H1 (cell line): ENCODE data around the gene CENPA. TPM values are rescaled to one million over a fixed set of nuclear protein-coding genes. Genes with fewer than 3 reads are reported as not detected.

Experiments used
- CTCF ChIA-PET: fragments of 300-600 bp; sonication (Branson Sonifier 250); formaldehyde crosslinking; loops from one replicate; lab custom pipeline; 2021; ENCODE audit not compliant: partially characterized antibody; lab: Charles Lee
- POLR2A ChIA-PET: fragments of 300-600 bp; sonication (Branson Sonifier 250); formaldehyde crosslinking; loops from one replicate; lab custom pipeline; 2021; ENCODE audit warnings: inconsistent platforms; ENCODE audit not compliant: partially characterized antibody; lab: Charles Lee
- DNase-seq, 2 experiments: peaks; one replicate each; pipeline versions ENCODE4 v3.0.0 to v3.0.0-alpha.2; 2010 to 2022; ENCODE audit warnings: low spot score in 2 of 2, low read depth in 1 of 2, mixed read lengths in 1 of 2
- FAIRE-seq: peaks from 2 replicates; lab custom pipeline; 2011; peaks lifted over from hg19 to GRCh38; lab: Jason Lieb, UNC
- H2AFZ ChIP-seq: 2 replicates; pipeline ENCODE4 v1.8.1; 2012; ENCODE audit warnings: low read length, inconsistent platforms
- H2AK5ac ChIP-seq: 2 replicates; pipeline ENCODE4 v1.6.1; 2013; ENCODE audit warnings: low read depth, low read length
- H2BK120ac ChIP-seq: replicated peaks from 2 replicates; pipeline ENCODE3; 2013; ENCODE audit warnings: low read depth, low read length, inconsistent platforms
- H2BK12ac ChIP-seq: 2 replicates; pipeline ENCODE4 v1.6.1; 2013; ENCODE audit warnings: low read depth, low read length
- H2BK15ac ChIP-seq: 2 replicates; pipeline ENCODE4 v1.6.1; 2013; ENCODE audit warnings: low read length
- H2BK20ac ChIP-seq: 2 replicates; pipeline ENCODE4 v1.6.1; 2013; ENCODE audit warnings: low read length
- H2BK5ac ChIP-seq: 2 replicates; pipeline ENCODE4 v1.6.1; 2013; ENCODE audit warnings: low read depth, low read length
- H3K14ac ChIP-seq: 2 replicates; pipeline ENCODE4 v1.6.1; 2013; ENCODE audit warnings: inconsistent platforms; ENCODE audit not compliant: insufficient read length
- H3K18ac ChIP-seq: 2 replicates; pipeline ENCODE4 v1.6.1; 2013; ENCODE audit warnings: low read length; ENCODE audit errors: extremely low read depth
- H3K23ac ChIP-seq: 2 replicates; pipeline ENCODE4 v1.6.1; 2013; ENCODE audit warnings: inconsistent platforms; ENCODE audit not compliant: insufficient read length
- H3K23me2 ChIP-seq: 2 replicates; pipeline ENCODE4 v1.6.1; 2013; ENCODE audit warnings: low read depth, low read length
- H3K27ac ChIP-seq: 2 replicates; pipeline ENCODE4 v1.6.1; 2011; ENCODE audit warnings: low read depth, low read length, inconsistent platforms
- H3K27me3 ChIP-seq, 4 experiments: replicated peaks in 1 of 4; 1 replicate in 1 of 4; 2 replicates in 3 of 4; pipeline versions ENCODE4 v1.6.1 to v1.8.1; 2011 to 2013; ENCODE audit warnings: low read length in 3 of 4, mild to moderate bottlenecking in 3 of 4, inconsistent platforms in 2 of 4, mixed read lengths in 2 of 4, moderate library complexity in 1 of 4; ENCODE audit not compliant: control insufficient read depth in 3 of 4, insufficient read depth in 3 of 4; ENCODE audit errors: extremely low read depth in 1 of 4
- H3K36me3 ChIP-seq, 4 experiments: 2 replicates each; pipeline versions ENCODE4 v1.6.1 to v1.8.1; 2011 to 2013; ENCODE audit warnings: mild to moderate bottlenecking in 4 of 4, low read length in 3 of 4, moderate library complexity in 2 of 4, control low read depth in 1 of 4, inconsistent platforms in 1 of 4; ENCODE audit not compliant: insufficient read depth in 4 of 4, control insufficient read depth in 2 of 4
- H3K4ac ChIP-seq: replicated peaks from 2 replicates; pipeline ENCODE3; 2013; ENCODE audit warnings: low read length, low read depth, mixed read lengths, inconsistent platforms; ENCODE audit not compliant: insufficient read length
- H3K4me1 ChIP-seq, 4 experiments: replicated peaks in 1 of 4; 1 replicate in 1 of 4; 2 replicates in 3 of 4; pipeline versions ENCODE4 v1.6.1 to v1.8.1; 2011 to 2013; ENCODE audit warnings: low read length in 3 of 4, inconsistent platforms in 2 of 4, mixed read lengths in 1 of 4; ENCODE audit not compliant: insufficient read depth in 4 of 4, control insufficient read depth in 3 of 4
- H3K4me2 ChIP-seq, 2 experiments: 2 replicates each; pipeline versions ENCODE4 v1.6.1 to v1.8.1; 2011 to 2013; ENCODE audit warnings: low read depth in 2 of 2, low read length in 2 of 2, control low read depth in 1 of 2, inconsistent platforms in 1 of 2, mild to moderate bottlenecking in 1 of 2; ENCODE audit not compliant: insufficient read depth in 1 of 2
- H3K4me3 ChIP-seq, 4 experiments: fragments of 200-600, 300-600 bp in 1 of 4; sonication (generic), shearing (Covaris generic), sonication (Bioruptor Twin) in 1 of 4; 2 replicates each; pipeline versions ENCODE4 v1.5.1 to v1.8.1; 2011 to 2016; ENCODE audit warnings: low read length in 4 of 4, low read depth in 3 of 4, control low read depth in 2 of 4, inconsistent platforms in 2 of 4, mild to moderate bottlenecking in 2 of 4, mixed read lengths in 1 of 4, moderate library complexity in 1 of 4; ENCODE audit not compliant: insufficient read depth in 2 of 4; ENCODE audit errors: extremely low read depth in 1 of 4
- H3K56ac ChIP-seq: replicated peaks from 2 replicates; pipeline ENCODE3; 2013; ENCODE audit warnings: low read depth, mild to moderate bottlenecking, mixed read lengths, low read length, inconsistent platforms; ENCODE audit not compliant: insufficient read length
- H3K79me1 ChIP-seq: 2 replicates; pipeline ENCODE4 v1.6.1; 2013; ENCODE audit warnings: low read depth, low read length, control low read depth
- H3K79me2 ChIP-seq, 2 experiments: 2 replicates each; pipeline versions ENCODE4 v1.6.1 to v1.8.1; 2012 to 2013; ENCODE audit warnings: low read length in 2 of 2, mild to moderate bottlenecking in 2 of 2, inconsistent platforms in 1 of 2; ENCODE audit not compliant: insufficient read depth in 2 of 2, control insufficient read depth in 1 of 2
- H3K9ac ChIP-seq, 4 experiments: replicated peaks in 1 of 4; 1 replicate in 1 of 4; 2 replicates in 3 of 4; pipeline versions ENCODE4 v1.6.1 to v1.8.1; 2011 to 2013; ENCODE audit warnings: low read depth in 3 of 4, low read length in 3 of 4, control low read depth in 2 of 4, mild to moderate bottlenecking in 2 of 4, moderate library complexity in 2 of 4, inconsistent platforms in 1 of 4; ENCODE audit errors: extremely low read depth in 1 of 4
- H3K9me3 ChIP-seq, 2 experiments: 2 replicates each; pipeline versions ENCODE4 v1.6.1 to v1.8.1; 2012 to 2013; ENCODE audit warnings: mild to moderate bottlenecking in 2 of 2, moderate library complexity in 2 of 2, control low read depth in 1 of 2, inconsistent platforms in 1 of 2, low read depth in 1 of 2, low read length in 1 of 2, mixed read lengths in 1 of 2; ENCODE audit not compliant: insufficient read depth in 2 of 2
- H4K20me1 ChIP-seq, 2 experiments: replicated peaks in 1 of 2; 2 replicates each; pipeline versions ENCODE3 to v1.8.1; 2011 to 2013; ENCODE audit warnings: inconsistent platforms in 2 of 2, low read length in 2 of 2, mild to moderate bottlenecking in 1 of 2; ENCODE audit not compliant: insufficient read depth in 2 of 2, control insufficient read depth in 1 of 2
- H4K5ac ChIP-seq: 2 replicates; pipeline ENCODE4 v1.6.1; 2013; ENCODE audit warnings: low read length, low read depth, mixed read lengths, inconsistent platforms; ENCODE audit not compliant: insufficient read length
- H4K8ac ChIP-seq: 2 replicates; pipeline ENCODE4 v1.8.0; 2013; ENCODE audit warnings: mild to moderate bottlenecking, moderate library complexity, low read length, inconsistent platforms; ENCODE audit not compliant: insufficient read depth; ENCODE audit errors: extremely low read depth
- H4K91ac ChIP-seq: replicated peaks from 2 replicates; pipeline ENCODE3; 2013; ENCODE audit warnings: low read length, mixed read lengths, inconsistent platforms; ENCODE audit not compliant: insufficient read length
- CBX5 ChIP-seq: fragments of 300-800, 300-1000 bp; sonication (generic); IDR thresholded peaks from 2 replicates; pipeline ENCODE4 v1.7.1; 2016; ENCODE audit warnings: antibody characterized with exemption, low read length, low read depth
- CHD1 ChIP-seq: IDR thresholded peaks from 2 replicates; pipeline ENCODE4 v1.6.1; 2012; ENCODE audit warnings: low read depth, low read length, improper control_type of control experiment
- CREB1 ChIP-seq: IDR thresholded peaks from 2 replicates; pipeline ENCODE4 v1.6.1; 2012; ENCODE audit warnings: inconsistent platforms
- HDAC6 ChIP-seq: IDR thresholded peaks from one replicate; pipeline ENCODE4 v1.7.1; 2012; ENCODE audit warnings: low read depth, mild to moderate bottlenecking, inconsistent platforms, low read length, moderate library complexity
- RAD21 ChIP-seq, 2 experiments: IDR thresholded peaks in 1 of 2; conservative IDR thresholded peaks in 1 of 2; 2 replicates each; pipeline ENCODE4 v1.6.1; 2011; ENCODE audit warnings: low read depth in 2 of 2, low read length in 2 of 2, improper control_type of control experiment in 1 of 2, inconsistent platforms in 1 of 2, mild to moderate bottlenecking in 1 of 2, moderate library complexity in 1 of 2
- RBBP5 ChIP-seq: IDR thresholded peaks from 2 replicates; pipeline ENCODE4 v1.7.1; 2012; ENCODE audit warnings: low read depth, mild to moderate bottlenecking, inconsistent platforms, low read length, moderate library complexity, borderline replicate concordance
- RXRA ChIP-seq: IDR thresholded peaks from 2 replicates; pipeline ENCODE4 v1.6.1; 2011; ENCODE audit warnings: low read depth, mild to moderate bottlenecking, low read length, moderate library complexity; ENCODE audit not compliant: insufficient read depth
- SIRT6 ChIP-seq: IDR thresholded peaks from one replicate; pipeline ENCODE4 v1.7.1; 2012; ENCODE audit warnings: low read length, inconsistent platforms
- TBP ChIP-seq: IDR thresholded peaks from 2 replicates; pipeline ENCODE4 v1.6.1; 2011; ENCODE audit warnings: low read depth, low read length, improper control_type of control experiment
- TEAD4 ChIP-seq: IDR thresholded peaks from 2 replicates; pipeline ENCODE4 v1.6.1; 2012; ENCODE audit warnings: low read depth, low read length, inconsistent platforms, mixed read lengths
- WGBS, 2 experiments: shearing (Covaris generic) in 1 of 2; methylation state at CpG; one replicate each; pipeline versions ENCODE4 v1.1.6 to v1.1.7; 2013 to 2015; ENCODE audit warnings: low lambda C conversion rate in 2 of 2, mixed read lengths in 2 of 2, inconsistent platforms in 1 of 2, low coverage in 1 of 2, missing lambda C conversion rate in 1 of 2; ENCODE audit not compliant: insufficient replicate concordance in 2 of 2, insufficient coverage in 1 of 2, insufficient read length in 1 of 2; ENCODE audit errors: extremely low coverage in 1 of 2, missing lambda C conversion rate in 1 of 2; 5-methylcytosine and 5-hydroxymethylcytosine counted together
- polyA plus RNA-seq, 7 experiments: library from polyadenylated mRNA; depleted of rRNA in 3 of 7; stranded (reverse) in 5 of 7; unstranded in 2 of 7; fragments of >200 nt in 5 of 7; fragments of 200-250 nt in 2 of 7; gene quantifications; 1 replicate in 5 of 7; 2 replicates in 1 of 7; 4 replicates in 1 of 7; pipeline versions ENCODE4 v1.2.1 to v1.2.3, GENCODE V29; 2011 to 2013; ENCODE audit warnings: missing spikeins in 2 of 7, mixed read lengths in 2 of 7
- total RNA-seq: library from RNA; stranded (reverse); fragmentation: NEBNext Ultra II Directional; extraction: Animal tissue kit (Norgen Biotek cat#: 25700); gene quantifications from 2 replicates; pipeline ENCODE4 v1.2.1, GENCODE V29; 2021
- TF ChIP-seq, protein P1 (sequence below): IDR thresholded peaks from 2 replicates; pipeline ENCODE4 v1.6.1; 2012; ENCODE audit warnings: inconsistent platforms
- TF ChIP-seq, protein P2 (sequence below): IDR thresholded peaks from 2 replicates; pipeline ENCODE4 v1.6.1; 2011; ENCODE audit warnings: low read depth, mild to moderate bottlenecking, low read length; ENCODE audit not compliant: insufficient read depth

CENPA gene
- total and polyA plus RNA-seq, 2 of the 8 experiments (the other 6 are each of a cell fraction or from before 2014, with no cell fraction given), result 19.4 to 30.9 TPM

DNA sequence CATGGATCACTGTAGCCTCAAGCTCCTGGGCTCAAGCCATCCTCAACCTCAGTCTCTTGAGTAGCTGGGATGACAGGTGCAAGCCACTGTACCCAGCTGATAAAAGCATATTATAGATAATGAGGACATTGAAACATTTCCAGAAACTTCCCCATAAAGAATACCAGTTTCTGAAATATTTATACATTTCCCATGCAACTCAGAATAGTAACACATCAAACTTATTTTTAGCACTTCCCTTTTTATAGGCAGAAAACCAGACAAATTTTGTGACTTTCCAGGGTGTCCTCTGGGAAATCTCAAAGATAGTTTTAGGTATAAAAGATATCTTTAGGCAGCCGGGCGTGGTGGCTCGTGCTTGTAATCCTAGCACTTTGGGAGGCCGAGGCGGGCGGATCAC lies 37.0 kb downstream of the CENPA start:
- CTCF ChIA-PET, result interaction anchor here (2.0 kb wide), 1 partner anchor 120 kb away, joined by 5 read pairs; no protein-coding TSS in a partner anchor
- no peak for FAIRE-seq
- Histone ChIP-seq H4K5ac (no peak overlapping the region), H3K4ac (no peak overlapping the region)
- TF ChIP-seq, protein P1, sequence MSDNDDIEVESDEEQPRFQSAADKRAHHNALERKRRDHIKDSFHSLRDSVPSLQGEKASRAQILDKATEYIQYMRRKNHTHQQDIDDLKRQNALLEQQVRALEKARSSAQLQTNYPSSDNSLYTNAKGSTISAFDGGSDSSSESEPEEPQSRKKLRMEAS, result no peak
- TF ChIP-seq TEAD4 (no peak), RXRA (no peak), RBBP5 (no peak), CBX5 (no peak), CREB1 (no peak), RAD21 (IDR thresholded peaks at IDR 0.05 in 1 of 2, conservative IDR thresholded peaks at IDR 0.05 in 1 of 2; ENCODE audit: low read depth in 2 of 2, low read length in 2 of 2) (no peak), HDAC6 (no peak), SIRT6 (no peak), CHD1 (no peak), TBP (no peak)
- TF ChIP-seq, protein P2, sequence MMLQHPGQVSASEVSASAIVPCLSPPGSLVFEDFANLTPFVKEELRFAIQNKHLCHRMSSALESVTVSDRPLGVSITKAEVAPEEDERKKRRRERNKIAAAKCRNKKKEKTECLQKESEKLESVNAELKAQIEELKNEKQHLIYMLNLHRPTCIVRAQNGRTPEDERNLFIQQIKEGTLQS, result no peak
- TF ChIP-seq, all 59 proteins: peak for 0
- no peaks in the 10 kb centered on the region for H4K20me1 ChIP-seq
- H3K27me3 ChIP-seq, result 0 out of 7 replicates have a peak, but pooled peaks cover 0 to 3% (median 0%) of the 10 kb centered on the region in 4 experiments
- H3K23ac ChIP-seq, result no peak overlapping the region
- no peaks in the 10 kb centered on the region for H3K9me3 ChIP-seq
- no peak overlapping the region for H2BK12ac ChIP-seq
- no peaks in the 10 kb centered on the region for H3K79me2 ChIP-seq
- H2BK120ac ChIP-seq, result no peak overlapping the region
- no peak overlapping the region for H3K27ac ChIP-seq
- no peak overlapping the region for H2AFZ ChIP-seq
- POLR2A ChIA-PET, result interaction anchor here (0.7 kb wide), 1 partner anchor 148 kb away, joined by 3 read pairs; no protein-coding TSS in a partner anchor
- no peak overlapping the region for H4K91ac ChIP-seq
- no peak overlapping the region for H3K18ac ChIP-seq
- no peak overlapping the region for H4K8ac ChIP-seq
- H3K4me2 ChIP-seq, result no peak overlapping the region
- H2BK5ac ChIP-seq, result no peak overlapping the region
- no peak overlapping the region for H3K56ac ChIP-seq
- WGBS, 2 experiments, result 99% methylated on average over 6 of the region's 6 CpGs; no CpG with 5 or more reads in 1 of the 2 experiments
- H3K9ac ChIP-seq, result no peak overlapping the region
- no peaks in the 10 kb centered on the region for H3K23me2 ChIP-seq
- no peak overlapping the region for H3K14ac ChIP-seq
- H2BK15ac ChIP-seq, result no peak overlapping the region
- no peak overlapping the region for H2AK5ac ChIP-seq
- no peaks in the 10 kb centered on the region for H3K4me1 ChIP-seq
- no peak for DNase-seq
- no peaks in the 10 kb centered on the region for H3K36me3 ChIP-seq
- H2BK20ac ChIP-seq, result no peak overlapping the region
- H3K4me3 ChIP-seq, result no peak overlapping the region
- H3K79me1 ChIP-seq, result no peaks in the 10 kb centered on the region
